Measurements from ENCODE around the gene GET4.

- TF ChIP-seq CTCF (IDR thresholded peaks at IDR 0.05) (no peak), POLR2A (IDR thresholded peaks at IDR 0.05) (no peak)
These were observed 41.7 kb downstream of the GET4 start for GRCh38 chr7:918118-918425.

Data from body of pancreas (tissue), 4 donors.